Measurements from ENCODE around the gene GCSAML.

DNA sequence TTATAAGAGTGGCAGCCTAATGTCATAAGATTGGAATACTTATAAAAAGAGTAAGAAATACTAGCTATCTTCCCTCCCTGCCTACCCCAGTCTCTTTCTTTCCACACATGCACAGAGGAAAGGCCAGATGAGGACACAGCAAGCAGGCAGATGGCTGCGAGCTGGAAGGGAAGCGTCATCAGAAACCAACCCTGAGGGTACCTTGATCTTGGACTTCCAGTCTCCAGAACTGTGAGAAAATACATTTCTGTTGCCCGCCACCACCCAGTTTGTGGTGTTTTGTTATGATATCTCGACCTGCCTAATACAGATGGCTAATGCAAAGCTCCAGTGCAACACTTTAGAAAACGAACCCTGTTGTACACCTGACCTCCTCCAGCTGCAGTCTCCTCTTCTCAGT lies 10.4 kb upstream of the GCSAML start:
- TF ChIP-seq EP300 (IDR thresholded peaks at IDR 0.05; ENCODE audit: borderline replicate concordance) (no peak), MAX (IDR thresholded peaks at IDR 0.05) (no peak), FOXM1 (IDR thresholded peaks at IDR 0.05; ENCODE audit: borderline replicate concordance, low read depth) (no peak), CREB1 (IDR thresholded peaks at IDR 0.05; ENCODE audit: low read depth) (no peak)
- TF ChIP-seq, protein P1, sequence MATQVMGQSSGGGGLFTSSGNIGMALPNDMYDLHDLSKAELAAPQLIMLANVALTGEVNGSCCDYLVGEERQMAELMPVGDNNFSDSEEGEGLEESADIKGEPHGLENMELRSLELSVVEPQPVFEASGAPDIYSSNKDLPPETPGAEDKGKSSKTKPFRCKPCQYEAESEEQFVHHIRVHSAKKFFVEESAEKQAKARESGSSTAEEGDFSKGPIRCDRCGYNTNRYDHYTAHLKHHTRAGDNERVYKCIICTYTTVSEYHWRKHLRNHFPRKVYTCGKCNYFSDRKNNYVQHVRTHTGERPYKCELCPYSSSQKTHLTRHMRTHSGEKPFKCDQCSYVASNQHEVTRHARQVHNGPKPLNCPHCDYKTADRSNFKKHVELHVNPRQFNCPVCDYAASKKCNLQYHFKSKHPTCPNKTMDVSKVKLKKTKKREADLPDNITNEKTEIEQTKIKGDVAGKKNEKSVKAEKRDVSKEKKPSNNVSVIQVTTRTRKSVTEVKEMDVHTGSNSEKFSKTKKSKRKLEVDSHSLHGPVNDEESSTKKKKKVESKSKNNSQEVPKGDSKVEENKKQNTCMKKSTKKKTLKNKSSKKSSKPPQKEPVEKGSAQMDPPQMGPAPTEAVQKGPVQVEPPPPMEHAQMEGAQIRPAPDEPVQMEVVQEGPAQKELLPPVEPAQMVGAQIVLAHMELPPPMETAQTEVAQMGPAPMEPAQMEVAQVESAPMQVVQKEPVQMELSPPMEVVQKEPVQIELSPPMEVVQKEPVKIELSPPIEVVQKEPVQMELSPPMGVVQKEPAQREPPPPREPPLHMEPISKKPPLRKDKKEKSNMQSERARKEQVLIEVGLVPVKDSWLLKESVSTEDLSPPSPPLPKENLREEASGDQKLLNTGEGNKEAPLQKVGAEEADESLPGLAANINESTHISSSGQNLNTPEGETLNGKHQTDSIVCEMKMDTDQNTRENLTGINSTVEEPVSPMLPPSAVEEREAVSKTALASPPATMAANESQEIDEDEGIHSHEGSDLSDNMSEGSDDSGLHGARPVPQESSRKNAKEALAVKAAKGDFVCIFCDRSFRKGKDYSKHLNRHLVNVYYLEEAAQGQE (IDR thresholded peaks at IDR 0.05; ENCODE audit: low read depth), result no peak
